ENCODE measurements around the gene EIF4B. TPM values are rescaled to one million over a fixed set of nuclear protein-coding genes. Genes with fewer than 3 reads are reported as not detected.

The EIF4B gene
- total and polyA plus RNA-seq, 4 experiments from 2014 or later, result 74.2 to 777 (median 424) TPM

DNA sequence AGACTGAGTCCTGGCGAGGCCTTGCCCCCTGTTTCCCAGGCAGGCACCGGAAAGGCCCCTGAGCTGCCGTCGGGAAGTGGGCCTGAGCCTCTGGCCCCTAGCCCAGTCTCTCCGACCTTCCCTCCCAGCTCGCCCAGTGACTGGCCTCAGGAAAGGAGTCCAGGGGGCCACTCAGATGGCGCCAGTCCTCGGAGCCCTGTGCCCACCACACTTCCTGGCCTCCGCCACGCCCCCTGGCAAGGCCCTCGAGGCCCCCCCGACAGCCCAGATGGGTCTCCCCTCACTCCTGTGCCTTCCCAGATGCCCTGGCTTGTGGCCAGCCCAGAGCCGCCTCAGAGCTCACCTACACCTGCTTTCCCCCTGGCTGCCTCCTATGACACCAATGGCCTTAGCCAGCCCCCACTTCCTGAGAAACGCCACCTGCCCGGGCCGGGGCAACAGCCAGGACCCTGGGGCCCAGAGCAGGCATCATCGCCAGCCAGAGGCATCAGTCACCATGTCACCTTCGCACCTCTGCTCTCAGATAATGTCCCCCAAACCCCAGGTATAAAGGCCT lies 54.5 kb downstream of the EIF4B start:
- Histone ChIP-seq H3K36me3 (ENCODE audit: insufficient read depth, low read length) (peaks cover 10% of the 10 kb centered on the region), H3K4me1 (ENCODE audit: insufficient read depth, low read length) (no peaks in the 10 kb centered on the region), H3K4me3 (ENCODE audit: low read length in 2 of 2) (no peak overlapping the region), H3K9me3 (ENCODE audit: control insufficient read depth in 1 of 2, low read length in 2 of 2) (no peaks in the 10 kb centered on the region), H3K27me3 (ENCODE audit: insufficient read depth, low read length) (no peaks in the 10 kb centered on the region), H3K27ac (ENCODE audit: low read depth, low read length) (no peak overlapping the region)
- Mint-ChIP-seq H3K36me3 (peaks cover 9 to 20% of the 10 kb centered on the region in 2 donors), H3K4me3 (no peak overlapping the region), H3K27ac (no peak overlapping the region), H3K27me3 (no peaks in the 10 kb centered on the region), H3K9me3 (no peaks in the 10 kb centered on the region), H3K4me1 (peaks cover 0 to 10% (median 2%) of the 10 kb centered on the region in 4 donors)
- CTCF ChIA-PET (ENCODE audit: partially characterized antibody), result interaction anchor here (1.2 to 27.0 kb wide), 2 partner anchors 26 to 36 kb away, joined by 3 to 511 read pairs; partner anchors contain the start of genes IGFBP6 and SOAT2
- POLR2A ChIA-PET (ENCODE audit: partially characterized antibody), result interaction anchor here (0.6 to 2.0 kb wide), 7 partner anchors 13 to 207 kb away, joined by 3 to 10 read pairs (median 5); partner anchors contain the start of genes ESPL1, IGFBP6 and SPRYD3
- intact Hi-C loops (cut with micrococcal nuclease), result no loop called here
- DNase-seq, result no peak

DNA sequence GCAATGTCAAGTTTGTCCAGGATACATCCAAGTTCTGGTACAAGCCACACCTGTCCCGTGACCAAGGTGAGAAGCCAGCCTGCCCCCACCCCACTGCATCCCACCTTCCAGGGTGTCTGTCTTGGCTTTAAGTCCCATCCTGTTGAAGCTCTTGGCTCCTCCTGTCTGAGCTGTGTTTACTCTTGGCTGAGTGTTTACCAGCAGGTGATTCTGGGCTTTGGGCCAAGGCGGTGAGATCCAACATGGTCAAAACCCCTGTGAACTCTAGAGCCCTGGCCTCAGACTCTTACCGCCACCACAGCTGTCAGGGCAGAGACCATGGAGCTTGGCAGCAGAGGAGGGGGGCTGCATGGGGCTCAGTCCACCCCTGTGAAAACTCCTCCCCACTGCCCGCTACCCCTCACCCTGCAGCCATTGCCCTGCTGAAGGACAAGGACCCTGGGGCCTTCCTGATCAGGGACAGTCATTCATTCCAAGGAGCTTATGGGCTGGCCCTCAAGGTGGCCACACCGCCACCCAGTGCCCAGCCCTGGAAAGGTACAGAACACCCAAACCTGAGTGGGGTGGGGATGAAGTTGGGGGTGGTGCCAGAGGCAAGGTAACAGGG lies 55.3 kb downstream of the EIF4B start:
- Histone ChIP-seq H3K9me3 (ENCODE audit: control insufficient read depth in 1 of 2, low read length in 2 of 2) (no peaks in the 10 kb centered on the region), H3K4me1 (ENCODE audit: insufficient read depth, low read length) (peaks cover 7% of the 10 kb centered on the region), H3K36me3 (ENCODE audit: insufficient read depth, low read length) (peaks cover 10% of the 10 kb centered on the region), H3K27ac (ENCODE audit: low read depth, low read length) (no peak overlapping the region), H3K4me3 (ENCODE audit: low read length in 2 of 2) (no peak overlapping the region), H3K27me3 (ENCODE audit: insufficient read depth, low read length) (no peaks in the 10 kb centered on the region)
- POLR2A ChIA-PET (ENCODE audit: partially characterized antibody), result interaction anchor here (0.5 to 2.0 kb wide), 8 partner anchors 12 to 268 kb away, joined by 3 to 10 read pairs (median 4); partner anchors contain the start of genes EIF4B, IGFBP6 and SPRYD3
- peak in 1 of 5 donors; percentile 38 for DNase-seq
- Mint-ChIP-seq H3K4me1 (peaks cover 3 to 10% (median 7%) of the 10 kb centered on the region in 4 donors), H3K27ac (peak overlapping the region in 2 of 7 donors; percentile 29 to 60), H3K36me3 (peaks cover 12 to 26% of the 10 kb centered on the region in 2 donors), H3K4me3 (no peak overlapping the region), H3K27me3 (no peaks in the 10 kb centered on the region), H3K9me3 (no peaks in the 10 kb centered on the region)
- CTCF ChIA-PET (ENCODE audit: partially characterized antibody), result interaction anchor here (1.2 to 27.0 kb wide), 2 partner anchors 25 to 35 kb away, joined by 3 to 511 read pairs; partner anchors contain the start of genes IGFBP6 and SOAT2
- intact Hi-C loops (cut with micrococcal nuclease), result no loop called here

DNA sequence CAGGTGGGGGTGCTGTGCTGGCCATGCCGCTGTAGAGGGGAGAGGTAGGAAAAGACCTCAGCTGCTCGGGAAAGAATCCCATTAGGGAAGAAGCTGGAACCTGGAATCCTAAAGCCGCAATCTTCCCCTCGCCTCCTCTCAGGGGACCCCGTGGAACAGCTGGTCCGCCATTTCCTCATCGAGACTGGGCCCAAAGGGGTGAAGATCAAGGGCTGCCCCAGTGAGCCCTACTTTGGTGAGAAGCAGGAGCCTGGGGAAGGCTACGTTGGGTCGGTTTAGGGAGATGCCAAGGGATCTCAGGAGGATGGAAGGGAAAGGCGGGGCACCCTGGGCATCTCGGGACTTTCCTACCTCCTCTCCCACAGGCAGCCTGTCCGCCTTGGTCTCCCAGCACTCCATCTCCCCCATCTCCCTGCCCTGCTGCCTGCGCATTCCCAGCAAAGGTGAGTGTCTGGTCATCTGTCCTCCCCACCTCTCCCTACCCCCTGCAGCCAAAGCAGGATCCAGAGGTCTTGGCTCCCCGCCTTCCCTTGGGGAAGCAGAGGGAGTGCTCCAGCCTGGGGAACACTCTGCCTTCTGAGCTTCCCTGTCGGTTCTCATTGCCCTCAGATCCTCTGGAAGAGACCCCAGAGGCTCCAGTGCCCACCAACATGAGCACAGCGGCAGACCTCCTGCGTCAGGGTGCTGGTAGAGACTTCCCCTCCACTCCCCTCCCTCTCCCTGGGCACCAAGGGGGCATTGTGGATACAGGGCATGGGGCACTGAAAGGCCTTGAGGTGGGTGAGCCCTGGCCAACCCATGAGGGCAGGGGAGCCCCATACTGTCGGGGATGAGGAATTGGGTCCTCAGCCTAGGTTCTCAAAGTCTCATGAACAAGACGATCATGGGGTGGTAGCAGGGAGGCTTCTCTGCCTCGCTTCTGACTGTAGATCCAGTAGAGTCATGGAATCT lies 56.0 kb downstream of the EIF4B start:
- no peak overlapping the region for H3K4me3 Mint-ChIP-seq
- H3K27me3 Mint-ChIP-seq, result no peaks in the 10 kb centered on the region
- Histone ChIP-seq H3K36me3 (ENCODE audit: insufficient read depth, low read length) (peaks cover 10% of the 10 kb centered on the region), H3K27ac (ENCODE audit: low read depth, low read length) (no peak overlapping the region), H3K27me3 (ENCODE audit: insufficient read depth, low read length) (no peaks in the 10 kb centered on the region), H3K4me3 (ENCODE audit: low read length in 2 of 2) (no peak overlapping the region), H3K4me1 (ENCODE audit: insufficient read depth, low read length) (peaks cover 7% of the 10 kb centered on the region), H3K9me3 (ENCODE audit: control insufficient read depth in 1 of 2, low read length in 2 of 2) (no peaks in the 10 kb centered on the region)
- intact Hi-C loops (cut with micrococcal nuclease), result no loop called here
- peak overlapping the region in 1 of 7 donors; percentile 54 for H3K27ac Mint-ChIP-seq
- ChIA-PET POLR2A (ENCODE audit: partially characterized antibody) (interaction anchor here (0.5 to 3.0 kb wide), 7 partner anchors 11 to 56 kb away, joined by 3 to 10 read pairs (median 5); partner anchors contain the start of genes EIF4B, IGFBP6 and SPRYD3), CTCF (ENCODE audit: partially characterized antibody) (interaction anchor here (27.0 kb wide), 1 partner anchor 35 kb away, joined by 511 read pairs; the partner anchor contains the start of genes IGFBP6 and SOAT2)
- peak in 1 of 5 donors; percentile 34 for DNase-seq
- peaks cover 4 to 8% (median 7%) of the 10 kb centered on the region in 4 donors for H3K4me1 Mint-ChIP-seq
- peaks cover 12 to 32% of the 10 kb centered on the region in 2 donors for H3K36me3 Mint-ChIP-seq
- H3K9me3 Mint-ChIP-seq, result no peaks in the 10 kb centered on the region

DNA sequence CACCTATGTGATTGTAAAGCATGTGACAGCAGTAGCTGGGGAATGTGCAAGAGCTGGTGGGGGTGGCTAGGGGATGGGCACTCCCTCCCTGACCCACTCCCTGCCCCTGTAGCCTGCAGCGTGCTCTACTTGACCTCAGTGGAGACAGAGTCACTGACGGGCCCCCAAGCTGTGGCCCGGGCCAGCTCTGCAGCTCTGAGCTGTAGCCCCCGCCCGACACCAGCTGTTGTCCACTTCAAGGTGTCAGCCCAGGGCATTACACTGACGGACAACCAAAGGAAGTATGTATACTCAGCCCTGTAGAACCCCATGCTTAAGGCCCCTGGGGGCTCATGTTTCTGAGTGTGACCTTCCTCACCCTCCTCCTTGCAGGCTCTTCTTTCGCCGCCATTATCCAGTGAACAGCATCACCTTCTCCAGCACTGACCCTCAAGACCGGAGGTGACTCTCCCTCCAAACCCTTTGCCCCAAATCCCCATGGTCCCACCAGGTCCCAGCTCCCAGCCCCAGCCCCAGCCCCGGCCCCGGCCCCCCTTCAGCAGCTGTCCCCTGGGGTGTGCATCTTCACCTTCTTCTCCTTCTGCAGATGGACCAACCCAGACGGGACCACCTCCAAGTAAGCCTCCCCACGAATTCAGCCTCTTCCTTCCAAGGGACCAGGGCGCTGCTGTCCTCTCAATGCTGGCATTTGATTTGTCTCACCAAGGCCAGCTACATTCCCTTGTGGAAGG lies 56.9 kb downstream of the EIF4B start:
- Mint-ChIP-seq H3K4me1 (peaks cover 4 to 8% (median 7%) of the 10 kb centered on the region in 4 donors), H3K4me3 (no peak overlapping the region), H3K9me3 (no peaks in the 10 kb centered on the region), H3K36me3 (peaks cover 12 to 38% of the 10 kb centered on the region in 2 donors), H3K27me3 (no peaks in the 10 kb centered on the region), H3K27ac (peak overlapping the region in 2 of 7 donors; percentile 17 to 54)
- peaks cover 10% of the 10 kb centered on the region for H3K36me3 ChIP-seq (ENCODE audit: insufficient read depth, low read length)
- peaks cover 7% of the 10 kb centered on the region for H3K4me1 ChIP-seq (ENCODE audit: insufficient read depth, low read length)
- ChIA-PET CTCF (ENCODE audit: partially characterized antibody) (interaction anchor here (0.7 to 27.0 kb wide), 4 partner anchors 8 to 97 kb away, joined by 3 to 511 read pairs (median 45); partner anchors contain the start of genes IGFBP6 and SOAT2), POLR2A (ENCODE audit: partially characterized antibody) (interaction anchor here (1.4 to 3.0 kb wide), 3 partner anchors 10 to 36 kb away, joined by 5 to 10 read pairs (median 10); partner anchors contain the start of gene SPRYD3)
- no peak overlapping the region for H3K4me3 ChIP-seq (ENCODE audit: low read length in 2 of 2)
- no peak for DNase-seq
- intact Hi-C loops (cut with micrococcal nuclease), result no loop called here
- H3K9me3 ChIP-seq (ENCODE audit: control insufficient read depth in 1 of 2, low read length in 2 of 2), result no peaks in the 10 kb centered on the region
- H3K27me3 ChIP-seq (ENCODE audit: insufficient read depth, low read length), result no peaks in the 10 kb centered on the region
- no peak overlapping the region for H3K27ac ChIP-seq (ENCODE audit: low read depth, low read length)

DNA sequence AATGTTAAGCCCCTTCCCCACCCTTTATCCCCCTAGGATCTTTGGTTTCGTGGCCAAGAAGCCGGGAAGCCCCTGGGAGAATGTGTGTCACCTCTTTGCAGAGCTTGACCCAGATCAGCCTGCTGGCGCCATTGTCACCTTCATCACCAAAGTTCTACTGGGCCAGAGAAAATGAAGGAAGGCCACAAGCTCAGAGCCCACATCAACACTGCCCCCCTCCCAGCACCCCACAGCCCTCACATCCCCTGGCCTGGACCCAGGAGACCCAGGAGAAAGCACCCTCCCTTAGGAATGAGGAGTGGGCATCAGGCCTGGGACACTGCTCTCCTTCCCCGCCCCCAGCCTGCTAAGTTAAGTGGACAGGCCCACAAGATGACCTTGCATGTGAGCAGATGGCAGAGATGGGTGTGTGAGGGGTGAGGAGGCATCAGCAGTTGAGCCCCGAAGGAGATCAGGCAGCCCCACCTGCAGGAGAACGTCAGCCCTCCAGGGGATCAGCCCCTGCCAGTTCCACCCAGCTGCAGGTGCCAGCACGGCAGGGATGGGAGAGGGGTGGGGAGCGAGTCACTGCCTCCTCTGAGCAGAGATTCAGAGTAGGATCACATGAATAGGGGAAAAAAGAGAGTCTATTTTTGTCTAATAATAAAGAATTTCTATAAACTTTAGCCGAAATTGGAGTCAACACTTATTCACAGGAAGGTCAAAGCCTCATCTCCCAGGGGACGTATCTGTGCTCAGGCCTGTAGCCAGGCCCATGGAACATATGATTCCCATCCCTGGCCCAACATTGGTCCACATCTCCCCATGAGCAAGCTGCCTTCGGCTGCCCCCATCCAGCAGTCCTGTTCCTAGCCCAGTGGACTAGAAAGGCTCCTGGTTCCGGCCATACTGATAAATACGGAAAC lies 57.7 kb downstream of the EIF4B start:
- Histone ChIP-seq H3K27ac (ENCODE audit: low read depth, low read length) (no peak overlapping the region), H3K36me3 (ENCODE audit: insufficient read depth, low read length) (peaks cover 10% of the 10 kb centered on the region), H3K9me3 (ENCODE audit: control insufficient read depth in 1 of 2, low read length in 2 of 2) (no peaks in the 10 kb centered on the region), H3K4me1 (ENCODE audit: insufficient read depth, low read length) (peaks cover 7% of the 10 kb centered on the region), H3K27me3 (ENCODE audit: insufficient read depth, low read length) (no peaks in the 10 kb centered on the region), H3K4me3 (ENCODE audit: low read length in 2 of 2) (no peak overlapping the region)
- DNase-seq, result peak in 1 of 5 donors; percentile 30
- Mint-ChIP-seq H3K4me1 (peaks cover 4 to 8% (median 7%) of the 10 kb centered on the region in 4 donors), H3K27me3 (no peaks in the 10 kb centered on the region), H3K36me3 (peaks cover 12 to 45% of the 10 kb centered on the region in 2 donors), H3K9me3 (no peaks in the 10 kb centered on the region), H3K27ac (peak overlapping the region in 2 of 7 donors; percentile 12 to 41), H3K4me3 (no peak overlapping the region)
- ChIA-PET CTCF (ENCODE audit: partially characterized antibody) (interaction anchor here (0.7 to 27.0 kb wide), 6 partner anchors 9 to 218 kb away, joined by 3 to 511 read pairs (median 45); partner anchors contain the start of genes IGFBP6, SOAT2 and SPRYD3), POLR2A (ENCODE audit: partially characterized antibody) (interaction anchor here (1.4 to 5.1 kb wide), 4 partner anchors 8 to 35 kb away, joined by 5 to 36 read pairs (median 10); partner anchors contain the start of gene SPRYD3)
- intact Hi-C loops (cut with micrococcal nuclease), result no loop called here
